ENCODE data around the gene CCAR1.
A peak's percentile ranks its signal among the peaks of the same experiment; 100 is the strongest.
"Not testable (repeated sequence)": the region's sequence is repeated elsewhere in the genome, so short reads cannot be mapped to it uniquely, and the experiment has no call there.

Gene CCAR1

GRCh38 chr10:68720793-68721672 lies at the start of gene CCAR1:
Gene CCAR1 (plus strand): TSS chr10:68721239. CDS start chr10:68722505, 1,266 bp downstream.
- peak; percentile 98 for DNase-seq

- DNase-seq = peak; percentile 42
Measured at GRCh38 chr10:68684413-68684812, 36.6 kb upstream of the CCAR1 start.

- DNase-seq = no peak
Measured at GRCh38 chr10:68696018-68696417, 25.0 kb upstream of the CCAR1 start.

GRCh38 chr10:68697106-68697505 lies 23.9 kb upstream of the CCAR1 start:
- no peak for DNase-seq

- DNase-seq = no peak
Measured at GRCh38 chr10:68700197-68700596, 20.8 kb upstream of the CCAR1 start.

- no peak for DNase-seq
Measured at GRCh38 chr10:68705548-68705947, 15.5 kb upstream of the CCAR1 start.

GRCh38 chr10:68708987-68709386 lies 12.1 kb upstream of the CCAR1 start:
- not testable (repeated sequence) for DNase-seq

GRCh38 chr10:68713065-68713464 lies 8.0 kb upstream of the CCAR1 start:
- DNase-seq = not testable (repeated sequence)

- no peak for DNase-seq
Measured at GRCh38 chr10:68717435-68717834, 3.6 kb upstream of the CCAR1 start.

GRCh38 chr10:68721673-68722335 lies 765 bp downstream of the CCAR1 start:
- peak; percentile 5 for DNase-seq

- DNase-seq = no peak
Measured at GRCh38 chr10:68725016-68725415, 4.0 kb downstream of the CCAR1 start.

GRCh38 chr10:68727146-68727545 lies 6.1 kb downstream of the CCAR1 start:
- no peak for DNase-seq

- no peak for DNase-seq
Measured at GRCh38 chr10:68732651-68733050, 11.6 kb downstream of the CCAR1 start.

- DNase-seq = no peak
Measured at GRCh38 chr10:68734349-68734748, 13.3 kb downstream of the CCAR1 start.

GRCh38 chr10:68735119-68735518 lies 14.1 kb downstream of the CCAR1 start:
- no peak for DNase-seq

- not testable (repeated sequence) for DNase-seq
Measured at GRCh38 chr10:68735739-68736138, 14.7 kb downstream of the CCAR1 start.

GRCh38 chr10:68740676-68741075 lies 19.6 kb downstream of the CCAR1 start:
- not testable (repeated sequence) for DNase-seq

GRCh38 chr10:68742397-68742796 lies 21.4 kb downstream of the CCAR1 start:
- no peak for DNase-seq

GRCh38 chr10:68752711-68753350 lies 31.8 kb downstream of the CCAR1 start:
- peak; percentile 1 for DNase-seq

- DNase-seq = no peak
Measured at GRCh38 chr10:68756246-68756645, 35.2 kb downstream of the CCAR1 start.

GRCh38 chr10:68756766-68757165 lies 35.7 kb downstream of the CCAR1 start:
- DNase-seq = no peak

- no peak for DNase-seq
Measured at GRCh38 chr10:68759223-68759863, 38.3 kb downstream of the CCAR1 start.

- no peak for DNase-seq
Measured at GRCh38 chr10:68759967-68760366, 38.9 kb downstream of the CCAR1 start.
